Globus pallidus (tissue), 1 donor: ENCODE data around the gene ARMC9.
"Not testable (repeated sequence)": the region's sequence is repeated elsewhere in the genome, so short reads cannot be mapped to it uniquely, and the experiment has no call there.

Source experiments
- DNase-seq: peaks from one replicate; pipeline ENCODE4 v3.0.0-alpha.2; 2015; ENCODE audit warnings: low spot score

ARMC9 gene

GRCh38 chr2:231360881-231361371 lies 162.5 kb downstream of the ARMC9 start:
- no peak for DNase-seq

GRCh38 chr2:231361701-231362554 lies 163.5 kb downstream of the ARMC9 start:
- DNase-seq: no peak

- DNase-seq: no peak
Measured at GRCh38 chr2:231362555-231363184, 164.2 kb downstream of the ARMC9 start.

- no peak for DNase-seq
Measured at GRCh38 chr2:231364061-231364460, 165.6 kb downstream of the ARMC9 start.

GRCh38 chr2:231364961-231365810 lies 166.8 kb downstream of the ARMC9 start:
- peak; percentile 91 for DNase-seq

- no peak for DNase-seq
Measured at GRCh38 chr2:231367178-231367577, 168.7 kb downstream of the ARMC9 start.

- no peak for DNase-seq
Measured at GRCh38 chr2:231369580-231370428, 171.4 kb downstream of the ARMC9 start.

- no peak for DNase-seq
Measured at GRCh38 chr2:231370429-231370748, 172.0 kb downstream of the ARMC9 start.

GRCh38 chr2:231370749-231371429 lies 172.5 kb downstream of the ARMC9 start:
- DNase-seq: no peak

- DNase-seq: peak; percentile 77
Measured at GRCh38 chr2:231371430-231372054, 173.1 kb downstream of the ARMC9 start.

GRCh38 chr2:231372326-231372725 lies 173.9 kb downstream of the ARMC9 start:
- DNase-seq: no peak

- no peak for DNase-seq
Measured at GRCh38 chr2:231373184-231373583, 174.8 kb downstream of the ARMC9 start.

- no peak for DNase-seq
Measured at GRCh38 chr2:231373786-231374349, 175.4 kb downstream of the ARMC9 start.

- no peak for DNase-seq
Measured at GRCh38 chr2:231374771-231375170, 176.3 kb downstream of the ARMC9 start.

- not testable (repeated sequence) for DNase-seq
Measured at GRCh38 chr2:231375994-231376615, 177.7 kb downstream of the ARMC9 start.

- DNase-seq: no peak
Measured at GRCh38 chr2:231376857-231377256, 178.4 kb downstream of the ARMC9 start.

- no peak for DNase-seq
Measured at GRCh38 chr2:231378026-231378722, 179.7 kb downstream of the ARMC9 start.

GRCh38 chr2:231379266-231380215 lies 181.1 kb downstream of the ARMC9 start:
- peak; percentile 83 for DNase-seq
